Fibroblast of skin of scalp (primary cell): ENCODE measurements around the gene PIN1.

Source experiments
- DNase-seq: peaks from one replicate; pipeline ENCODE4 v3.0.0-alpha.2; 2013

The PIN1 gene

DNA sequence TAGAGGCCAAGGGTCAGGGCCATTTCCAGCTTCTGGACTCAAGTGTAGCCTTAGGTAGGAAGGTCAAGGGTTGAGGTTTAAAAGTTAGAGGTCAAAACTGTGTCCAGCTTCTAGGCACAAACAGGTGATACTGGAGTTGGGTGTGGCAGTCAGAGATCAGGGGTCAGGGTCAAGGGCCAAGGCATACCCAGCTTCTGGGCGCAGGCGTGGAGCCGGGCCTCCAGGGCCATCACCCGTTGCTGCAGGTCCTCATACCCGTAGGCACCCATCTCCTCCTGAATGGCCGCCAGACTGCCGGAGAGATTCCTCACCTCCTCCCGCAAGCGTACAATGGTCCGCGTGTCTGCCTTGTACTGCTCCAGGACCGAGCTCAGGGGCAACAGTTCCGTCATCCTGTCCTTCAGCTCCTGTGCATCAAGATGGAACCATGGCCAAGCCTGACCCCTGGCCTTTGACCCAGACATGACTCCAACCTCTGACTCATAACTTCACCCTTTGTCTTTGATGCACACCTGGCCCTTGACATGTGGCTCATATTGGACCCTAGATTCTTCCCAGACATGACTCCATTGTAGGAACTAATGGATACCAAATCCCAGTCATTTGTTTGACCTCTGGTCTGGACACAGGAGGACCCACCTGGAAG is 22.1 kb downstream of the PIN1 start:
- DNase-seq, result no peak

DNA sequence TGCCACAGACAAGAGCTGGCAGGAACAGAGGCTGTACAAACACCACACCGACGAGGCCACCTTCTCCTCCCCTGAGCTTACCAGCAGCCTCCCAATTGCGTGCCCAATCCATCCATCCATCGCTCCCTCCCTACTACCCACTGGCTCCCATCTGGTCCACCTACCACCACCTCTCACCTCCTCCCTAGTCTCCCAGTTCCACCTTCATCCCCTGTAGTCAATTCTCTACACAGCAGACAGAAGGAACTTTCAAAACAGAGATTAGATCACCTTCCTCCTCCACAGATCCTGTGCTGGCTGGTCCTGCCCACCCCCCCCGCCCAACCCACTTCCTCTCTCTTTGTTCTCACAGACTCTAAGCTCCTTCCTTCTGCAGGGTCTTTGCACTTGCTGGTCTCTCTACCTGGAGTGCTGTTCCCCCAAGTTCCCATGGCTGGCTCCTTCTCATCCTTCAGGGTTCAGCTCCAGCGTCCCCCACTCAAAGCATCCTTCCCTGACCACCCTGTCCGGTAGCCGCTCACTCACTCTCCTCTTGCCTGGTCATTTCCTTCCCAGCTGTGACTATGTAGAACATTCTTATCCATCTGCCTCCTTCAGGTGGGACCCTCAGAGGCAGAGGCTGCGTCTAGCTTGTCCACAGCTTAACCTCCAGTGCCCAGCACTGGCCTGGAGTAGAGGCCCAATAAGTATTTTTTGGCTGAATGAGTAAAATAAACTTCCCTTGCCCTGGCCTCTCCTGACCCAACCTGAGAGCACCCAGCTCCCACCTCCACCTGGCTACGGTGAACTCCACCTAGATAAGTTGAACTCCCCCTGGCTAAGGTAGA is 23.0 kb downstream of the PIN1 start:
- DNase-seq, result no peak

DNA sequence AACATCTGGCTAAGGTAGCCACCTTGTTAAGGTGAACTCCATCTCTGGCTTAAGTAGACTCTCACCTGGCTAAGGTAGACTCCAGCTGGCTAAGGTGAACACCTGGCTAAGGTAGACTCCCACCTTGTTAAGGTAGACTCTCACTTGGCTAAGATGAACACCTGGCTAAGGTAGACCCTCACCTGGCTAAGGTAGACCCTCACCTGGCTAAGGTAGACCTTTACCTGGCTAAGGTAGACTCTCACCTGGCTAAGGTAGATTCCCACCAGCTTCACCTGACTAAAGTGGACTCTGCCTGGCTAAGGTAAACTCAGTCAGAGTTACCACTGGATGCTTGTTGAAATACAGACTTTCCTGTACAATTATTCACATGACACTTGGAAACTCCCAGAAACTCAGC is 23.6 kb downstream of the PIN1 start:
- no peak for DNase-seq

DNA sequence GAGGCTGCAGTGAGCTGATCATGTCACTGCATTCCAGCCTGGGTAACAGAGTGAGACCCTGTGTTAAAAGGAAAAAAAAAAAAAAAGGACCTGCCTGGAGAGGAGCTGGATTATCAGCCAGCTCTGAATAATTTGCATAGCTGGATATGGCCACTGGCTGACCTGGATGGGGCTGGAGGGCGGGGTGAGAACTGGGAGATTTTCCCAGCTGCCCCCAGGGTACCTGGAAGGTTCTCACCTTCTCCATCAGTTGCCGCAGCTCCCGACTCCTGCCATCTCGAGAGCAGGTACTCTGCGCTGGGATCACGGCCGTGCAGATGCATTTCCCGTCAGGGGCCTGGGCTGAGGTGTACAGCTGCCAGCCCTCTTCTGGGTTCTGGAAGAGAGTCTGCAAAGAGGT is 25.3 kb downstream of the PIN1 start:
- DNase-seq, result no peak

DNA sequence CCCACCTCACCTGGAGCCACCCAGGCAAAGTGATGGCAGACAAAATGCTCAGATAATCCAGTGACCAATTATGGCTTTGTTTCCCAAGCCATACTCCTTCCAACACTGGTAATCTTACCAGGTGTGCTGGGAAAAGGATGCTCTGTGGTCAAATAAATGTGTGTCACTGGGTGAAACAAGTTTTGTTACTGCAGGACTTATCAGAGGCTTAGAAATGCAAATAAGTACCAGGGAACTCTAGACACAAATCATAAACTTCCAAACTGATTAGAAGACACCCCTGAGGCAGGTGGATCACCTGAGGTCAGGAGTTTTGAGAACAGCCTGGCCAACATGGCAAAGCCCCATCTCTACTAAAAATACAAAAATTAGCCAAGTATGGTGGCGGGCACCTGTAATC is 26.4 kb downstream of the PIN1 start:
- DNase-seq, result no peak

DNA sequence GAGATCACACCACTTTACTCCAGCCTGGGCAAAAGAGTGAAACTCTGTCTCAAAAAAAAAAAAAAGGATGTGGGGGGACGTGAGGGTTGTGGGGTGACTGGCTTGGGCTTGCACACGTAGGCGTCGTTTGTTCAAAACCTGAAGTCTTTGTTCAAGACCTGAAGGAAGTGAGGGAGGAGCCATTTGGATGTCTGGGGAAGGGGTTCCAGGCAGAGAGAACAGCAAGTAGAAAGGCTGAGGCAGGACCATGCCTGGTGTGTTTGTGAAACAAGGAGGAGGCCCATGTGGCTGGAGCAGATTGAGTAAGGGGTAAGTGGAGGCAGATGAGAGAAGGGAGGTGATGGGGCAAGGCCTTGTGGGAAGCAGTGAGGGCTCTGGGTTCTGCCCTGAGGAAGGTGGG is 27.8 kb downstream of the PIN1 start:
- DNase-seq, result no peak

DNA sequence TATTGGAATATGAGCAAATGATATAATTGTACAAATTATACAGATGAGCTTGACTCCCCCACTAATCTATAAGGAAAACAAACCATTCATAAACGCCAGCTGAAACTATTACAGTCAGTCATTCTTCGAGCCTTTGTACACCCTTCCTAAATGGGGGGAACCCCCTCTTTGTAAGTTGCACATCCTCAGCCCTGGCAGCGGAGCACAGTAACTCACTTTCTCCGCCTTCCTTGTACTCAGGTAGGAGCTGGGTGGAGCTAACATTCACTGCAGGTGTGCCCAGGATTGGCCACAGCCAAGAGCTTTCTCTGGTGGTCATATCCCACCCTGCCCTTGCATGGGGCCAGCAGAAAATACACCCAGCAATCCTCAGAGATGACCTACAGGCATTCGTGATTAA is 28.6 kb downstream of the PIN1 start:
- no peak for DNase-seq

DNA sequence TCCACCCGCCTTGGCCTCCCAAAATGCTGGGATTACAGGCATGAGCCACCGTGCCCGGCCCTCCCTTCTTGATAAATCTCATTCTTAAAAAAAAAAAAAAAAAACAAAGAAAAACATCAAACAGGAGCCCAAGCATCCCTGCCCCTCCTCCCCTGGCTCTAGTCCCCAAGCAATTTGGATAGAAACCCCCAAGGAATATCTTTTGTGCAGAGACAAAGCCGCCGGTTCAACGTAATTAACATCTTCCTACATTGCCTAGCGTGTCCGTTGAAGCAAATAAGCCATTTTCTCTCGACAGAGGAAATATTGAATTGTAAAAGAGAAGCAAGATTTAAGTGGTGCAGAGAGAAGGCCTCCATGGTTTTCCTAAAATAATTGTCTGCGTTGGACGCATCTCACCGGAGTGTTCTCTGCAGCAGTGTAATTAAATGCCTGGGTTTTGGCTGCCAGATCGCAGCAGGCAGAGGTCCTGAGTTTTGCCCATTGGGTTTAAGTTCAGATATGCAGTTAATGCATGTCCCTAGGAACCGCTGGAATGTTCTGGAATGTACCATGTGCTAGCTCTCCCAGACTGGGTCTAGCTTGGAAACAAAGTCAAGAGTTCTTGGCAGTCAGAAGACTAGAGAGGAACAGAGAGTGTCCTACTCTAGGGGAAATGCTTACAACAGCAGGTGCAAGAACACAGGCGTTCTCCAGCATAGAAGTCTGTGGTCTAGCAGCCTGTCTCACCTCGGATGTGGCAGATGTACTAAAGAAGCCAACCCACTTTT is 30.8 kb downstream of the PIN1 start:
- DNase-seq, result no peak

DNA sequence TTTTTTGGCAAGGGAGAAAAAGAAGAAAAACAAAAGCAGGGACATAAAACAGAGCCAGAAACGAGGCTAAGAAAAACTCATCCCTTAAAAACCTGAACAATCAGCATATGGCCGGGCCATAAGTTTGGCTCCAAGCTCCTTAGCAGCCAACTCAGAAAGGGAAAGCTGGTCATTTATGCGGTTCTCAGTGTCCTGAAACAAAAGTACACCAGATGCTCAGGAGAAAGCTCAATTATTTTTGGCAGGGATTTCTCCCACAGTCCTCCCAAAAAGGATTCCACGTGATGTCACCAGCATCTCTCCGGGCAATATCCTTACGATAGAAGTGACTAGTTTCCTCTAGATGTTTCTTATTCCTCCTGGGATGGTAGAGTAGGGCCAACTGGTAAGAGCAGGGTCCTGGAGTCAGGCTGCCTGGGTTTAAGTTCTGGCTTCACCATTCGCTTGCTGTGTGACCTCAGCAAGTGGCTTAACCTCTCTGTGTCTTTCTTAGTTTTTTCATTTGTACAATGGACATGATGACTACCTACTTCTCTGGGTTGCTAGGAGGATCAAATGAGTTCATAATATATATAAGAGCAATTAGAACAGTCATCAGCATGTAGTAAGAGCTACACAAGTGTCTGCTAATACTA is 34.0 kb downstream of the PIN1 start:
- DNase-seq, result no peak

DNA sequence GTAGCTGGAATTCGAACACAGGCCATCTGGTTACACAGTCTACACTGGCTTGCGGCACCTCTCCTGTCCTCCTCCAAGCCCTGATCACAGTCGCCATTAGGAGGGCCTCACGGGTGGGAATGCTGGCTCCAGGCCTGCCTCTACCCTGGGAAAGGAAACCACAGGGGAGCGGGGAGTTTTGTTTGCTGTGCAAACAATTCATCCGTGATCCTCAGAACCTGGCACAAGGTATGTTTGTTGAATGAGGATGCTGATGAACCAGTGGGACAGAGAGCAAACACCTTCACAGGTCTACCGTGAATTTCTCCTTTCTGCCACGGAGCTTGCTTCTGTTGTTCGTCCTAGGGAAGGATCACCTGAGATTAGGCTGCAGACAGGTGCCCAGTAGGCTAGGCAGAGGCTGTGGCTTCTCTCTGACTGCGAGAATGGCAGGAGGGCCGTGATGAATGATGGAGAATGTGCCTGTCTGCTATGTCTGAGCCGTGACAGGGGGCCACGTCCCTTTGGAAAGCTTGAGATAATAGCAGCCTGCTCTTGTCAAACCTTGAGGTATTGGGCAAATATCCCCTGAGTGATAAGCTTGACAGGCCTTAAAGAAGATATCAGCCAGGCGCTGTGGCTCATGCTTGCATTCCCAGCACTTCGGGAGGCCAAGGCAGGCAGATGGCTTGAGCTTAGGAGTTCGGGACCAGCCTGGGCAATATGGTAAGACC is 36.7 kb downstream of the PIN1 start:
- DNase-seq, result no peak

DNA sequence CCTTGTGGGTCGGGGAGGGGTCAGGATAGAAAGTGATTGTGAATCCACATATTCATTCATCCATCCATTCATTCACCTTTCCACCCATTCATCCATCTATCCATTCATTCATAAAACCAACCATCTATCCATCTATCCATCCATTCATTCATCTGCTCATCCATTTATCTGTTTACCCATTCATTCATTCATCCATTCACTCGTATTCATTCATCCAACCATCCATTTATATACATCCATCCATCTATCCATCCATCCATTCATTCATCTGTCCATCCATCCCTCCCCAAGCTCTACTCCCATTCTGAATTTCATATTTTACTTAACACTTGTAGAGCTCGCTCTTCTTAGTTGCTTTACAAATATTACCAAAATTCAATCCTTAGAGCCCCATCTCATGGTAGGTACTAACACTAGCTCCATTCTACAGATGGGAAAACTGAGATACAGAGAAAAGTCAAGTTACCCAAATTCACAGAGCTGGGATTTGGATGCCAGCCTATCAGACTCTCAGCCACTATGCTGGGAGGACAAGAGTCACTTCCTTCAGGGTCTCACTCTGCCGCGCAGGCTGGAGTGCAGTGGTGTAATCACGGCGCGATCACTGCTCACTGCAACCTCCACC is 37.6 kb downstream of the PIN1 start:
- no peak for DNase-seq

DNA sequence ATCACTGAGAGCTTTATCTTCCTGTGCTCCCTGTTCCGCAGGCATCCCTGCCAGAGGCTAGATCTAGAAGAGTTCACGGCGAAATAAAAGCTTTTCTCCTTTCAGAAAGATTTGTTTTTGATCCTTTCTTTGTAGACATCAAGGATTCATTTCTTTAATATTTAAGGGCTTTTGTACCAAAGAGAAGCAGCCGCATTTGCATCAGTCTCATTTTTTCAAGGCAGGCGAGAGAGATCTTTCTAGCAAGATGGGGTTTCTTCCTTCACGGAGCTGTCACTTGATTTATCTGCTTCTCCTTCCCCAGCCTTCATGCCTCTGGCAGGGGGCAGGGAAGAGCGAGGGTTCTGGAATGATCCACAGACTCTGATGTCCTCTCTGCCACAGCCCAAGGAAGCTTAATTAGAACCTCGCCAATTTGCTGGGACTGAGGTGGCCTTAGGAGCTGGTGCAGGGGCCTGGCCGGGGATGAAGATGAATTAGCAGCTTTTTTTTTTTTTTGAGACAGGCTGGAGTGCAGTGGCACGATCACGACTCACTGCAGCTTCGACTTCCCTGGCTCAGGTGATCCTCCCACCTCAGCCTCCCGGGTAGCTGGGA is 40.0 kb downstream of the PIN1 start:
- no peak for DNase-seq

DNA sequence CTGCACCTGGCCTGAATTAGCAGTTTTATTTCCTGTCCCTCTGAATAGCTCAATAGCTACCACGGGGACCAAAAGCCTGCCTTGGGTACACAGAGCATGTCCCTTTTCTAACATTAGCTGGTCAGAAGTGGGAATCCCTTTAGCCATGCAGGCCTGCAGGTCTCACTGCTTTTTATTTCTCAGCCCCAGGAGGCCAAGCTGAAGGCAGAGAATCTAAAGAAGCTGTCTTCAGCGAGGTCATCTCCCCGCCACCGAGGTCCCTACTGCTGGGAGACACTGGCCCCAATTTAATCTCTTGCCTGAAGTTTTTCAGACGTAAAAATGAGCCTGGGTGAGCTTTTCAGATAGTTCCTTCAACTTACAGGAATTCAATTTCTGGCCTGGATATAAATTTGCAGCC is 40.7 kb downstream of the PIN1 start:
- no peak for DNase-seq

DNA sequence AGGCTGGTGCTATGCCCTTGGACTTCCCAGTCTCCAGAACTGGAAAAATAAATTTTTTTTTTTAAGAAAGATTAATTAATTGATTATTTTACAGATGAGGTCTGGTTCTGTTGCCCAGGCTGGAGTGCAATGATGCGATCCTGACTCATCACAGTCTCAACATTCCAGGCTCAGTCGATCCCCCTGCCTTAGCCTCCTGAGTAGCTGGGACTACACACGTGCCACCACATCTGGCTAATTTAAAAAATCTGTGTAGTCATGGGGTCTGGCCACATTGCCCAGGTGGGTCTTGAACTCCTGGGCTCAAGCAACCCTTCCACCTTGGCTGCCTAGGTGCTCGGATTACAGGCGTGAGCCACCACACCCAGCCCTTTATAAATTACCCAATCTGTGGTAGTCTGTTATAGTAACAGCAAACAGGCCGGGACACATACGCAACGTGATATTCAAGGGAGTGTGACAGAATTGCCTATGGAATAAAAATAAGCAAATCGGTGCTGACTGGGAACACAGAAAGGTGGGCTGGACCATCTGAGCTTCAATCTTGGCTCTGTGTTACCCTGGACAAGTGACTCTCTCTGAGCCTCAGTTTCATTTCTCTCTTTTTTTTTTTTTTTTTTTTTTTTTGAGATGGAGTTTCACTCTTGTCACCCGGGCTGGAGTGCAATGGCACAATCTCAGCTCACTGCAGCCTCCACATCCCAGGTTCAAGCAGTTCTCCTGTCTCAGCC is 42.8 kb downstream of the PIN1 start:
- DNase-seq, result peak; percentile 80

DNA sequence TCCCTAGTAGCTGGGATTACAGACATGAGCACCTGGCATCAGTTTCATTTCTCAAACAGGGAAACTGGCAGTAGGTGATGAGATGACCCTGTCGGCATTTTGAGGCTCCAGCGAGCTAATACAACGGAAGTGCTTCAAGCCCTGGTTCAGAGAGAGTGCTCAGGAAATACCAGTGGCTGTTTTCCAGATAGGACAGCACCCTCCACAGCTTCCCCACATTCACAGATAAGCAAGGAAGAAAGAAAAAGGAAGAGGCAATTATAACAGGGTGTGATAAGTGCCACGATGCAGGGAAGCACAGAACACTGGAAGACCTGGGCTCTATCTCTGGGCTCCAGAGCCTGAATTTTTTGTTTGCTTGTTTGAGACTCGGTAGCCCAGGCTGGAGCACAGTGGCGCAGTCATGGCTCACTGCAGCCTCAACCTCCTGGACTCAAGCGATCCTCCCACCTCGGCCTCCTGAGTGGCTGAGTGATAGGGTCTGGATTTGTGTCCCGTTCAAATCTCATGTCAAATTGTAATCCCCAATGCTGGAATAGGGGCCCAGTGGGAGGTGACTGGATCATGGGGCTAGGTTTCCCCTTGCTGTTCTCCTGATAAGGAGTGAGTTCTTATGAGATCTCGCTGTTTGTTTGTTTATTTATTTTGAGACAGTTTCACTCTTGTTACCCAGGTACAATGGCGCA is 43.5 kb downstream of the PIN1 start:
- peak; percentile 24 for DNase-seq

DNA sequence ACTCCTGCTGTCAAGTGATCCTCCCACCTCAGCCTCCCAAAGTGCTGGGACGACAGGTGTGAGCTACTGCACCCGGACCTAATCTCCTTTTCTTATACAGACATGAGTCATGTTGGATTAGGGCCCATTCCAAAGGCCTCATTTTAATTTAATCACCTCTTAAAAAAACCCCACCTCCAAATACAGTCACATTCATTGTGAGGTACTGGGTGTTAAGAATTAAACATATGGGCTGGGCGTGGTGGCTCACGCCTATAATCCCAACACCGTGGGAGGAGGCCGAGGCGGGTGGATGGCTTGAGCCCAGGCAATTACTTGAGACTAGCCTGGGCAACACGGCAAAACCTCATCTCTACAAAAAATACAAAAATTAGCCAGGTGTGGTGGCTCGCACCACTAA is 46.6 kb downstream of the PIN1 start:
- no peak for DNase-seq

DNA sequence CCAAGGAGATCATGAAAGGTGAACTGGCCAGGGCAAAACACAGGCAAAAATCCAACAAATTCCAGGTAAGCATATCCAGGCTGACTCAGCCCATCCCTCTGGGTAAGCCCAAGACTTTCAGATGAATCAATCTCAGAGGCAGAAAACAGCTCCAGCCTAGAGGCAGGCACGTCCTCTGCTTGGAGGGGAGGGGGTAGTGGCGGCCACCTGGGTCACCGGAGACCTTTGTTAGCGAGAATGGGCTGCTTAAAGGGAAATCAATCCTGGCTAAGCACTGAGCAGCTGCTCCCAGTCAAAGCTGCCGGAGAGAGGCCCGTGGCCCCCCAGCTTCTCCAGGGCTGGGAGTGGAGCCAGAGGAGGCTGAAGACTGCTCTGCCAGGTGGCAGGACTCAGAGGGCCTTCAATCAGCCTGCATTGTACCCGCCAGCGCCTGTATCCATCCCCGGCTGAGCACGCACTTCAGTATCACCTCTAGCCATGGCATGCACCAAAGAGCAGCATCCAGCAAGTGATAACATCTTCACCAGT is 48.2 kb downstream of the PIN1 start:
- DNase-seq, result no peak

DNA sequence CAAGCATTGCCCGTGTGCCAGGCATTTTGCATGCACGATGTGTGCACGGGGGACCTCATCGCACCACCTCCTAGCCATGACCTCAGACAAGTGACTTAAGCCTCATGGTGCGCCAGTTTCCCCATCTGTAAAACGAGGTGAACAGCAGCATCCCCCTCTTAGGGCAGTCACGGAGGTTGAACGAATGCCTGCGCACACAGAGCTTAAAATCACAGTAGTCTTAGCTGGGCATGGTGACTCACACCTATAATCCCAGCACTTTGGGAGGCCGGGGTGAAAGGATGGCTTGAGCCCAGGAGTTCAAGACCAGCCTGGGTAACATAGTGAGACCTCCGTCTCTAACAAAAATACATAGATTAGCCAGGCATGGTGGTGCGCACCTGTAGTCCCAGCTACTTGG is 48.6 kb downstream of the PIN1 start:
- no peak for DNase-seq

DNA sequence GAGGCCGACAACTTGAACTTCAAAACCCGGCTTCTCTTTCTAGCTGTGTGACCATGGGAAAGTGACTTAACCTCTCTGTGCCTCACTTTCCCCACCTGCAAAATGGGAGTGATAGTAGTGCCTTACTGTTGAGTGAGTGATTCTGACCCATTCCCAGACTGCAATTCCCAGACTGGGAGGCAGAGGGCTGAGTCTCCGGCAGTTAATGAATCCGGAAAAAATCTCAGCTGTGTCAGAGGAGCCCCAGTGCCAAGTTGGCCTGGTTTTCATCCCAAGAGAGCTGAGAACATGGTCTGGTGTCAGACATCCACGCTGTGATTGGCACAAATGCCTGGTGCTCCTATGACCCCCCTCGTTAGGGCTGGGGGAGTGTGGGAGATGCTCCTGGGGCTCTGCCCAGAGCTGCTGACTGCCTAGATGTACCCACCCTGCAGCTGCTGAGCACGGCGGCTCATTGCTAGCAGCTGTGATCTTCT is 50.0 kb downstream of the PIN1 start:
- peak; percentile 71 for DNase-seq
